ENCODE measurements around the gene HARBI1.

The HARBI1 gene

DNA sequence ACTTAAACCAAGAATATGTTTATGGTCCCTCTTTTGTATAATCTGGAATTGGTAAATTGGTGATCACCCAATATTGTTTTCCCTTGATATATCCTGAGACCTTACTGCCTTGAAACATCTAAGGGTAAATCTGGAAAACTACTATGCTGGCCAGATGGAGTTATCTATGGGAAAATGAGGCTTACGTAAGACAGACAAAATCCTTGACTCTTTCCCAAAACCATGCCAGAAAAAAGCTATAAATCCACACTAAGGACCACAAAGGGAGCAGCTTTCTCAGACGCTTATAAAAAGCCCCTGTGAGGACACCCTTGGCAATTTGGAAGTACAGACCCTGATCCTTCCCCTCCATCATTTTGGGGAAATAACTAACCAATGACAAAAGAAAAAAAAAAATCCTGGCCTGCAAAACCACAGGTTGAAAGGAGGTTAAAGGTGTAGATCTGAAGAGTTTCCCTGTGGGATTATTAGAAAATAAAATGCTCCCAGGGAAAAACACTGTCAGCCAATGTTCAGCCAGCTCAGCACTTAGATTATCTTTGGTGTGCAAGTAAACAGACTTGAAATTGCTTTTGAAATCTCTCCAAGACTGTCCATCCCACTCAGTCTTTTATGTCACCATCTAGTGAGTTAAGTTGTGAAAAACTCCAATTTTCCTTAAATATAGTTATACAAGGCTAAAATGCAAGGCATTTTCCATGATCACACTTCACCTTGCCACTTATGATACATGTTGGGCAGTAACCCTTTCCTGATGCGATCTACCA lies 16.6 kb downstream of the HARBI1 start:
- no peak overlapping the region for H3K4me3 ChIP-seq (ENCODE audit: low read depth, low read length)
- DNase-seq (ENCODE audit: low read depth): no peak
- TF ChIP-seq, protein P1, sequence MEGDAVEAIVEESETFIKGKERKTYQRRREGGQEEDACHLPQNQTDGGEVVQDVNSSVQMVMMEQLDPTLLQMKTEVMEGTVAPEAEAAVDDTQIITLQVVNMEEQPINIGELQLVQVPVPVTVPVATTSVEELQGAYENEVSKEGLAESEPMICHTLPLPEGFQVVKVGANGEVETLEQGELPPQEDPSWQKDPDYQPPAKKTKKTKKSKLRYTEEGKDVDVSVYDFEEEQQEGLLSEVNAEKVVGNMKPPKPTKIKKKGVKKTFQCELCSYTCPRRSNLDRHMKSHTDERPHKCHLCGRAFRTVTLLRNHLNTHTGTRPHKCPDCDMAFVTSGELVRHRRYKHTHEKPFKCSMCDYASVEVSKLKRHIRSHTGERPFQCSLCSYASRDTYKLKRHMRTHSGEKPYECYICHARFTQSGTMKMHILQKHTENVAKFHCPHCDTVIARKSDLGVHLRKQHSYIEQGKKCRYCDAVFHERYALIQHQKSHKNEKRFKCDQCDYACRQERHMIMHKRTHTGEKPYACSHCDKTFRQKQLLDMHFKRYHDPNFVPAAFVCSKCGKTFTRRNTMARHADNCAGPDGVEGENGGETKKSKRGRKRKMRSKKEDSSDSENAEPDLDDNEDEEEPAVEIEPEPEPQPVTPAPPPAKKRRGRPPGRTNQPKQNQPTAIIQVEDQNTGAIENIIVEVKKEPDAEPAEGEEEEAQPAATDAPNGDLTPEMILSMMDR (IDR thresholded peaks at IDR 0.05; ENCODE audit: low read depth, low read length, missing control alignments): no peak

DNA sequence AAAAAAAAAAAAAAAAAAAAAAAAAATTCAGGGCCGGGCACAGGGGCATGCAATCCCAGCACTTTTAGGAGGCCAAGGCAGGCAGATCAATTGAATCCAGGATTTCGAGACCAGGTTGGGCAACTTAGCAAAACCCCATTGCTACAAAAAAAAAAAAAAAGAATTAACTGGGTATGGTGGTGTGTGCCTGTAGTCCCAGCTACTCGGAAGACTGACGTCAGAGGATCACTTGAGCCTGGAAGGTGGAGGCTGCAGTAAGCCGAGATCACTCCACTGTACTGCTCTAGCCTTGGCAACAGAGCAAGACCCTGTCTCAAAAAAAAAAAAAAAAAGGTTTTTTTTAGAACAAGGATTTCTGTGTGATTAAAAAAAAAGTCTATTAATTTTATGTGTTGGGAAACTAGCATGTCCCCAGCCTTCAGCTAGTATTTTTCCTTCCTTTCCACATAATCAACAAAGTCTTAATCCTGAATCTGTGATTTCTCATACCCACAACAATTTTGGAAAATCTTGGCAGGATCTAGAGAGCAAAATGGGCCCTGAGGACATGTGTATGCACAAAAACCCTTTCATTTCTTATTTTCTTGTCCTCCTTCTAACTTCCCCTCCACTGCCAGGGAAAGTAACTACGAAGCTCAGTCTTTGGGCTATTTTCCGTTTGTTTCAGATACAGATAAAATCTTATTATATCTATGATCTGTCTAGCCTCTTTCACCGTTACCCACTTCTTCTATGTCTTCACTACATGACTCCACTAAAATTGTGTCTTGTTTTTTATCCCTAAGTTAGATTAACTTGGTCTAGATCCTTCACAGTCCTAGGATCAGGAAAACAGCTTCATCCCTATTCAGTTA lies 17.5 kb downstream of the HARBI1 start:
- no peak for DNase-seq (ENCODE audit: low read depth)
- TF ChIP-seq, protein P1 (IDR thresholded peaks at IDR 0.05; ENCODE audit: low read depth, low read length, missing control alignments): no peak
- H3K4me3 ChIP-seq (ENCODE audit: low read depth, low read length): no peak overlapping the region

DNA sequence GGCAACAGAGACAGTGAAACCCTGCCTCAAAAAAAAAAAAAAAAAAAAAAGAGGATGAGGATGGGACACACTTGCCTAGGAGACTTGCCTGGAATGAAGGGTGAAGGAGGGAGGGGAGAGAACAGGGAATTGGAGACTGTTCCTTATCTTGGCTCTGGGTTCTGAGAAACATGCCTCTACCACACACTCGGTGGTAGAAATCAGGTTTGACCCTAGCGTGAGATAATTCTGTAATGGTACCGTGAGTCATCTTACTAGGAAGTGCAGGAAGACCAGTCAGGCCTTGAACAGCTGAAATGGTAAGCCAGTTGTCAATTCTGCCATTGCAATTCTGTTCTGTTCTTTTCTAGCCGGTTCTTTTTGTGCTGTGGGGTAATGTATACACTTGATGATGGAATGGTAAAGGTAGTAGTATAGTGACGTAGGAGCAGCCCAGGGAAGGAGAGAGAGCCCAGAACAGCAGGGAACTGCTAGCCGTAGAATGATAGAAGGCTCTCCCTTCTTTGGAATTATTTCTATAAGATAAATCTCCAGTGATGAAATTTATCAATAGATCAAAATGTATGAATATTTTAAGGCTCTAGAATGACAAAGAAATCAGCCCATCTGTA lies 19.3 kb downstream of the HARBI1 start:
- TF ChIP-seq, protein P1 (IDR thresholded peaks at IDR 0.05; ENCODE audit: low read depth, low read length, missing control alignments): no peak
- no peak overlapping the region for H3K4me3 ChIP-seq (ENCODE audit: low read depth, low read length)
- no peak for DNase-seq (ENCODE audit: low read depth)

DNA sequence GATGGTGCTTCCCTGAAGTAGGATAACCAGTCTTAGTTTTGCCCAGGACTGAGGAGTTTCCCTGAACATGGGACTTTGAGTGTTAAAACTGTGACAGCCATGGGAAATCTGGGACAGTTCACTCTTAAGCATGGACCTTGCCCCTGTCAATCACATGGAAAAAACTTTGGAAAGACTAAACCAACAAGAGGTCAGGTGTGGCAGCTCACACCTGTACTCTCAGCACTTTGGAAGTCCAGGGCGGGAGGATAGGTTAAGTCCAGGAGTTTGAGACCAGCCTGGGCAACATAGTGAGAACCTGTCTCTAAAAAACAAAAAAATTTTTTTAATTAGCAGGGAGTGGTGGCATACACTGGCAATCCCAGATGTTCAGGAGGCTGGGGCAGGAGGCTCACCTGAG lies 19.9 kb downstream of the HARBI1 start:
- no peak for DNase-seq (ENCODE audit: low read depth)
- TF ChIP-seq, protein P1 (IDR thresholded peaks at IDR 0.05; ENCODE audit: low read depth, low read length, missing control alignments): no peak
- no peak overlapping the region for H3K4me3 ChIP-seq (ENCODE audit: low read depth, low read length)

DNA sequence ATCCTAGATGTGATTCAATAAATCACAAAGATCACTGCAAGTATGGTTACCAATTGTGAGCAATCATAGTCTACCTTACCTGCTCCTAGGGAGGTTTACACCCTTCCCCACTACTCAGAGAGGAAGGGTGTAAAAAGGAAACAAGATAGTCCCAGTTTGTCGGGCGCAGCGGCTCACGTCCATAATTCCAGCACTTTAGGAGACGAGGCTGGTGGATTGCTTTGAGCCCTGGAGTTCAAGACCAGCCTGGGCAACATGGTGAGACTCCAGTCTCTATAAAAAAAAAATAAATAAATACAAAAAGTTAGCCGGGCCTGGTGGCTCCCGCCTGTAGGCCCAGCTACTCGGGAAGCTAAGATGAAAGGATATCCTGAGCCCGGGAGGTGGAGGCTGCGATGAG lies 22.2 kb downstream of the HARBI1 start:
- no peak overlapping the region for H3K4me3 ChIP-seq (ENCODE audit: low read depth, low read length)
- TF ChIP-seq, protein P1 (IDR thresholded peaks at IDR 0.05; ENCODE audit: low read depth, low read length, missing control alignments): no peak
- no peak for DNase-seq (ENCODE audit: low read depth)

DNA sequence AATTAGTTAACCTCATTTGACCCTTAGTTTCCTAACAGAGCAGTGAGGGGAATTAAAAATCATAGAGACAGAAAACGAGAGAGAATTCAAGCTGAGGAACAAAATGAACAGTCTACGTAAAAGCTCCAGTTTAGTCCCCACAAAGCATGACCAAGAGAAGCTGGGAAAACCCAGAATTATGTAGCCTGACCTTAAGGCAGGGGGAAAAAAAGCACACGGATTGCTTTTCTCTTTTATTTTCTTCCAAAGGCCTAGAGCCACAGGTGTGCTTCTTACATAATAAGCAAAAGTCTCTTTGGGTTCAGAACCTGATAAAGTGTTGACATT lies 22.7 kb downstream of the HARBI1 start:
- no peak for DNase-seq (ENCODE audit: low read depth)
- TF ChIP-seq, protein P1 (IDR thresholded peaks at IDR 0.05; ENCODE audit: low read depth, low read length, missing control alignments): no peak
- H3K4me3 ChIP-seq (ENCODE audit: low read depth, low read length): peak overlapping the region; percentile 95

Measured in GM12864 (cell line).